B cell (primary cell): ENCODE measurements around the gene ARID1A.

ENCODE experiments used
- CTCF ChIP-seq: fragments of 200-600 bp; IDR thresholded peaks from one replicate; pipeline ENCODE4 v1.8.0; 2022; ENCODE audit warnings: antibody characterized with exemption, mild to moderate bottlenecking
- EZH2 ChIP-seq: IDR thresholded peaks from 2 replicates; pipeline ENCODE4 v1.6.1; 2012; ENCODE audit warnings: borderline replicate concordance, low read depth, mild to moderate bottlenecking, moderate library complexity, low read length; ENCODE audit not compliant: insufficient read depth, poor library complexity, severe bottlenecking

- TF ChIP-seq CTCF (no peak), EZH2 (no peak)
Measured at GRCh38 chr1:26772687-26773086, 76.9 kb downstream of the ARID1A start.
